H9 (cell line): Measurements from ENCODE around the gene CXCR4. TPM values are rescaled to one million over a fixed set of nuclear protein-coding genes. Genes with fewer than 3 reads are reported as not detected.
"Not testable (repeated sequence)": the region's sequence is repeated elsewhere in the genome, so short reads cannot be mapped to it uniquely, and the experiment has no call there.

Experiments
- DNase-seq: peaks from one replicate; pipeline ENCODE4 v3.0.0-alpha.2; 2017
- H2AFZ ChIP-seq: one replicate; pipeline ENCODE4 v1.6.1; 2013; ENCODE audit warnings: mild to moderate bottlenecking, low read length, control low read depth, moderate library complexity
- H2AK5ac ChIP-seq: 2 replicates; pipeline ENCODE4 v1.6.1; 2013; ENCODE audit warnings: low read length, control low read depth, mixed read lengths; ENCODE audit not compliant: insufficient read length
- H2BK120ac ChIP-seq: one replicate; pipeline ENCODE4 v1.6.1; 2013; ENCODE audit warnings: low read depth, mild to moderate bottlenecking, low read length, control low read depth, inconsistent platforms; ENCODE audit not compliant: poor library complexity, severe bottlenecking
- H2BK12ac ChIP-seq: 2 replicates; pipeline ENCODE4 v1.6.1; 2013; ENCODE audit warnings: low read length, control low read depth, mixed read lengths, low read depth; ENCODE audit not compliant: insufficient read length
- H2BK15ac ChIP-seq: 2 replicates; pipeline ENCODE4 v1.6.1; 2013; ENCODE audit warnings: low read depth, low read length, control low read depth
- H2BK20ac ChIP-seq: one replicate; pipeline ENCODE4 v1.6.1; 2013; ENCODE audit warnings: low read depth, mild to moderate bottlenecking, low read length, control low read depth, inconsistent platforms; ENCODE audit not compliant: poor library complexity, severe bottlenecking
- H2BK5ac ChIP-seq: 2 replicates; pipeline ENCODE4 v1.6.1; 2013; ENCODE audit warnings: low read length, control low read depth, mixed read lengths; ENCODE audit not compliant: insufficient read length
- H3K14ac ChIP-seq: 2 replicates; pipeline ENCODE4 v1.6.1; 2013; ENCODE audit warnings: low read length, control low read depth; ENCODE audit not compliant: insufficient read depth
- H3K18ac ChIP-seq: 2 replicates; pipeline ENCODE4 v1.6.1; 2013; ENCODE audit warnings: low read depth, mild to moderate bottlenecking, mixed read lengths, low read length, control low read depth; ENCODE audit not compliant: insufficient read length
- H3K23ac ChIP-seq: 2 replicates; pipeline ENCODE4 v1.6.1; 2013; ENCODE audit warnings: low read length, control low read depth, mixed read lengths, low read depth; ENCODE audit not compliant: insufficient read length
- H3K23me2 ChIP-seq: 2 replicates; pipeline ENCODE4 v1.6.1; 2013; ENCODE audit warnings: low read depth, mild to moderate bottlenecking, mixed read lengths, low read length, control low read depth; ENCODE audit not compliant: insufficient read length, poor library complexity, severe bottlenecking
- H3K27ac ChIP-seq: 2 replicates; pipeline ENCODE4 v1.5.1; 2013; ENCODE audit warnings: low read length, control low read depth, mixed read lengths, low read depth; ENCODE audit not compliant: insufficient read length
- H3K27me3 ChIP-seq: 2 replicates; pipeline ENCODE4 v1.6.1; 2013; ENCODE audit warnings: low read length, control low read depth, inconsistent platforms; ENCODE audit not compliant: insufficient read depth
- H3K4ac ChIP-seq: 2 replicates; pipeline ENCODE4 v1.6.1; 2013; ENCODE audit warnings: low read depth, mild to moderate bottlenecking, control low read depth, inconsistent platforms, low read length, moderate library complexity
- H3K4me1 ChIP-seq: 2 replicates; pipeline ENCODE4 v1.6.1; 2013; ENCODE audit warnings: low read length, control low read depth, inconsistent platforms; ENCODE audit not compliant: insufficient read depth
- H3K4me2 ChIP-seq: 2 replicates; pipeline ENCODE4 v1.6.1; 2013; ENCODE audit warnings: low read length, control low read depth, mixed read lengths; ENCODE audit not compliant: insufficient read length, insufficient read depth
- H3K56ac ChIP-seq: 2 replicates; pipeline ENCODE4 v1.6.1; 2013; ENCODE audit warnings: low read depth, mild to moderate bottlenecking, mixed read lengths, low read length, control low read depth; ENCODE audit not compliant: insufficient read length
- H3K79me1 ChIP-seq: 2 replicates; pipeline ENCODE4 v1.6.1; 2013; ENCODE audit warnings: low read depth, mild to moderate bottlenecking, moderate library complexity, low read length, control low read depth, inconsistent platforms; ENCODE audit not compliant: insufficient read depth, poor library complexity, severe bottlenecking
- H3K79me2 ChIP-seq: 2 replicates; pipeline ENCODE4 v1.6.1; 2013; ENCODE audit warnings: low read length, control low read depth, inconsistent platforms; ENCODE audit not compliant: insufficient read depth
- H3K9ac ChIP-seq: 2 replicates; pipeline ENCODE4 v1.6.1; 2013; ENCODE audit warnings: low read length, control low read depth, mixed read lengths; ENCODE audit not compliant: insufficient read length; ENCODE audit errors: extremely low read depth
- H3K9me3 ChIP-seq: one replicate; pipeline ENCODE4 v1.6.1; 2013; ENCODE audit warnings: low read depth, low read length, inconsistent platforms; ENCODE audit not compliant: control insufficient read depth
- H3T11ph ChIP-seq: one replicate; pipeline ENCODE4 v1.6.1; 2013; ENCODE audit warnings: mild to moderate bottlenecking, low read length, control low read depth, inconsistent platforms
- H4K20me1 ChIP-seq: one replicate; pipeline ENCODE4 v1.6.1; 2013; ENCODE audit not compliant: control insufficient read depth, insufficient read length, insufficient read depth
- H4K5ac ChIP-seq: 2 replicates; pipeline ENCODE4 v1.6.1; 2013; ENCODE audit warnings: low read depth, mild to moderate bottlenecking, mixed read lengths, low read length, control low read depth; ENCODE audit not compliant: insufficient read length
- H4K8ac ChIP-seq: replicated peaks from 2 replicates; pipeline ENCODE4 v1.6.1; 2013; ENCODE audit warnings: low read length, control low read depth, mixed read lengths, low read depth; ENCODE audit not compliant: insufficient read length
- H4K91ac ChIP-seq: 2 replicates; pipeline ENCODE4 v1.6.1; 2013; ENCODE audit warnings: low read depth, mild to moderate bottlenecking, moderate library complexity, mixed read lengths, low read length, control low read depth; ENCODE audit not compliant: insufficient read length
- H3K27ac Mint-ChIP-seq, 3 experiments: 2 replicates in 2 of 3; 3 replicates in 1 of 3; pipeline ENCODE4 v1.8.0; 2020 to 2021; ENCODE audit warnings: mixed read lengths in 3 of 3, mild to moderate bottlenecking in 1 of 3, moderate library complexity in 1 of 3
- H3K27me3 Mint-ChIP-seq: 2 replicates; pipeline ENCODE4 v1.8.0; 2021; ENCODE audit warnings: low read depth, mild to moderate bottlenecking, moderate library complexity, mixed read lengths
- H3K36me3 Mint-ChIP-seq, 3 experiments: 2 replicates in 2 of 3; 3 replicates in 1 of 3; pipeline ENCODE4 v1.8.0; 2020 to 2021; ENCODE audit warnings: low read depth in 3 of 3, mixed read lengths in 3 of 3; ENCODE audit not compliant: insufficient read depth in 1 of 3
- H3K4me1 Mint-ChIP-seq, 2 experiments: 2 replicates each; pipeline ENCODE4 v1.8.0; 2020; ENCODE audit warnings: mixed read lengths in 2 of 2
- H3K4me3 Mint-ChIP-seq, 2 experiments: 2 replicates in 1 of 2; 3 replicates in 1 of 2; pipeline ENCODE4 v1.8.0; 2020 to 2021; ENCODE audit warnings: mild to moderate bottlenecking in 2 of 2, mixed read lengths in 2 of 2, moderate library complexity in 1 of 2
- H3K9me3 Mint-ChIP-seq, 2 experiments: 2 replicates in 1 of 2; 3 replicates in 1 of 2; pipeline ENCODE4 v1.8.0; 2020; ENCODE audit warnings: mild to moderate bottlenecking in 2 of 2, mixed read lengths in 2 of 2, moderate library complexity in 1 of 2
- CTCF ChIP-seq: fragments of 200-600 bp; sonication (generic); conservative IDR thresholded peaks from 3 replicates; pipeline ENCODE4 v1.8.0; 2021; ENCODE audit warnings: antibody characterized with exemption, mild to moderate bottlenecking
- WGBS: extraction: QIAGEN DNeasy Blood & Tissue Kit; methylation state at CpG from one replicate; pipeline ENCODE4 v1.1.7; 2013; ENCODE audit warnings: missing lambda C conversion rate, low lambda C conversion rate, mixed read lengths; ENCODE audit not compliant: insufficient read length; ENCODE audit errors: extremely low coverage; 5-methylcytosine and 5-hydroxymethylcytosine counted together
- total RNA-seq: library from RNA; stranded (reverse); gene quantifications from 2 replicates; pipeline ENCODE4 v1.2.1, GENCODE V29; 2021

CXCR4 gene
- total RNA-seq, 1 experiment from 2014 or later: 1.0 TPM

- no peaks in the 10 kb centered on the region for H3K27me3 ChIP-seq
- no peak overlapping the region for H4K5ac ChIP-seq
- H3K14ac ChIP-seq: no peak overlapping the region
- no peaks in the 10 kb centered on the region for H3K9me3 ChIP-seq
- WGBS: no CpG with 5 or more reads among the region's 1 CpG
- H3K9ac ChIP-seq: no peak overlapping the region
- H3K79me2 ChIP-seq: peaks cover 2% of the 10 kb centered on the region; the same call in 1 of the 2 replicates
- H3K4me2 ChIP-seq: no peak overlapping the region
- no peak overlapping the region for H3K18ac ChIP-seq
- no peak overlapping the region for H3K56ac ChIP-seq
- Mint-ChIP-seq H3K27ac (no peak overlapping the region), H3K36me3 (peaks cover 0 to 3% (median 0%) of the 10 kb centered on the region in 3 experiments; a peak in 1 of 7 replicates), H3K27me3 (no peaks in the 10 kb centered on the region), H3K4me1 (peaks cover 12 to 17% of the 10 kb centered on the region in 2 experiments), H3K9me3 (peaks cover 0 to 8% of the 10 kb centered on the region in 2 experiments; a peak in 3 of 5 replicates), H3K4me3 (no peak overlapping the region)
- H2AFZ ChIP-seq: no peak overlapping the region
- no peak overlapping the region for H3K27ac ChIP-seq
- no peak overlapping the region for H2AK5ac ChIP-seq
- no peak overlapping the region for H2BK15ac ChIP-seq
- H2BK5ac ChIP-seq: no peak overlapping the region
- H3K79me1 ChIP-seq: no peaks in the 10 kb centered on the region
- no peak overlapping the region for H3T11ph ChIP-seq
- H2BK120ac ChIP-seq: no peak overlapping the region
- no peak overlapping the region for H4K91ac ChIP-seq
- no peak for TF ChIP-seq CTCF
- H2BK12ac ChIP-seq: no peak overlapping the region
- no peak overlapping the region for H3K23ac ChIP-seq
- no peak overlapping the region for H3K4ac ChIP-seq
- H2BK20ac ChIP-seq: no peak overlapping the region
- no peaks in the 10 kb centered on the region for H3K23me2 ChIP-seq
- no peaks in the 10 kb centered on the region for H4K20me1 ChIP-seq
- H4K8ac ChIP-seq: no peak overlapping the region
- H3K4me1 ChIP-seq: peaks cover 16% of the 10 kb centered on the region
- no peak for DNase-seq
Observed at GRCh38 chr2:136091899-136092298, 26.1 kb downstream of the CXCR4 start.

GRCh38 chr2:136087901-136088460 lies 30.0 kb downstream of the CXCR4 start:
- H3K56ac ChIP-seq, H4K20me1 ChIP-seq, H3K9me3 ChIP-seq, H3K27me3 Mint-ChIP-seq, H3K9ac ChIP-seq, H2BK120ac ChIP-seq, H3K27ac Mint-ChIP-seq, H3K36me3 Mint-ChIP-seq, H2BK5ac ChIP-seq, H3K27me3 ChIP-seq, H4K91ac ChIP-seq, H3K9me3 Mint-ChIP-seq, H2BK20ac ChIP-seq, H2BK12ac ChIP-seq, H4K8ac ChIP-seq, H3K18ac ChIP-seq, H3K4me3 Mint-ChIP-seq, H2BK15ac ChIP-seq, H3T11ph ChIP-seq, H3K14ac ChIP-seq, H3K27ac ChIP-seq, H3K23me2 ChIP-seq, H3K79me2 ChIP-seq, H2AFZ ChIP-seq, H3K23ac ChIP-seq, H3K4me2 ChIP-seq, H3K79me1 ChIP-seq, DNase-seq, H3K4ac ChIP-seq, H2AK5ac ChIP-seq, H4K5ac ChIP-seq: not testable (repeated sequence)
- H3K4me1 Mint-ChIP-seq: peaks cover 5 to 10% of the 10 kb centered on the region in 2 experiments
- no CpG with 5 or more reads among the region's 43 CpGs for WGBS
- peaks cover 11% of the 10 kb centered on the region; the same call in 1 of the 2 replicates for H3K4me1 ChIP-seq
